KOPT-K1 (cell line): Measurements from ENCODE around the gene PRDM16.
"Not testable (repeated sequence)": the region's sequence is repeated elsewhere in the genome, so short reads cannot be mapped to it uniquely, and the experiment has no call there.

Experiments used
- H3K27ac ChIP-seq: fragments of 200-600 bp; sonication (generic); 2 replicates; pipeline ENCODE4 v1.5.1; 2016; ENCODE audit warnings: antibody characterized with exemption, mild to moderate bottlenecking, low read depth, low read length; ENCODE audit not compliant: poor library complexity, severe bottlenecking
- H3K36me3 ChIP-seq: fragments of 200-600 bp; sonication (generic); 2 replicates; pipeline ENCODE4 v1.5.1; 2017; ENCODE audit warnings: antibody characterized with exemption, mild to moderate bottlenecking, low read length, moderate library complexity; ENCODE audit not compliant: insufficient read depth
- H3K9me3 ChIP-seq: fragments of 200-600 bp; sonication (generic); 2 replicates; pipeline ENCODE4 v1.5.1; 2017; ENCODE audit warnings: antibody characterized with exemption, low read length, mild to moderate bottlenecking; ENCODE audit not compliant: insufficient read depth, poor library complexity, severe bottlenecking

PRDM16 gene

DNA sequence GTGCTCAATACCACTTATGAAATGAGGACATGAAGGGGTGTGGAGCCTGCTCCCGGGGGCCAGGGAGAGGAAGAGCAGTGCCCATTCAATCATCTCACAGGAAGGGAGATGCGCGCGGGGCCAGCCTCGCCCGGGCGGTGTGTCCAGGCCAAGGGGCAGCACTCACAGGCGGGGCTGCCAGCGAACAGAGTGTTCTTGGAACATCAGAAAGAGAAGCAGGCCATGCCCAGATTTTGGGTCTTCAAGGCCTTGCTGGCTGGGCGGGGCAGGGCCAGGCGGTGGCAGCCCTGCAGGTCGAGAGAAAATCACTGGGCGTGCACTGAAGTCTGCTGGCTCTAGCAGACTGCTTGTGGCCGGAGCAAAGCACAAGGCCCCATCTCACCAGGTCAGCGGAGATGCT lies 168.6 kb downstream of the PRDM16 start:
- Histone ChIP-seq H3K36me3 (no peaks in the 10 kb centered on the region), H3K9me3 (no peaks in the 10 kb centered on the region), H3K27ac (no peak overlapping the region)

GRCh38 chr1:3237994-3238702 lies 169.1 kb downstream of the PRDM16 start:
- Histone ChIP-seq H3K36me3 (no peaks in the 10 kb centered on the region), H3K9me3 (no peaks in the 10 kb centered on the region), H3K27ac (no peak overlapping the region)

DNA sequence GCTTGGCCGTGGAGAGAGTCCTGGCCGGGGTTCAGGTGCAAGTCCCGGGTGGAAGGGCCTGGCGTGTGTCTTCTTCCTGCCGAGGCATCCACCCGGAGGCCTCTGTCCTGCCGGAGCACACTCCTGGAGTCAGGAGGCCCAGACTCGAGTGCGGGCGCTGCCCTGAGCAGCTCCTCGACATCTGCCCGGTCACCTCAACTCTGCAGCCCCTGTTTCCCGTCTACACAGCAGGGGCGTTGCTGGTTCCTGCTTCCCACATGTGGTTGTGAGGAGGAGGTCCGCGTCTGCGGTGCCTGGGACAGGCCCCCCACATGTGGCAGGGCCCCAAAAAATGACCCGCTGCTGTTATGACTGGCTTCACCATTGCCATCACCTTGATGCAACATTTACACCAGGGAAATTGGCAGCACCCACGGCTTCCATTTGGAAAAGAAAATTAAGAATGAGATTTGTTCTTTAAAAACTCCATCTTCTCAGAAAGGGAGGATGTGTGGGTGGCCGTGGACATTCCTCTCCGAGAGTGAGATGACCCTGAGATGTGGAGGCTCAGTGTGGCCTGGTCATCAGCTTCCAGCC lies 169.8 kb downstream of the PRDM16 start:
- Histone ChIP-seq H3K36me3 (no peaks in the 10 kb centered on the region), H3K9me3 (no peaks in the 10 kb centered on the region), H3K27ac (no peak overlapping the region)

DNA sequence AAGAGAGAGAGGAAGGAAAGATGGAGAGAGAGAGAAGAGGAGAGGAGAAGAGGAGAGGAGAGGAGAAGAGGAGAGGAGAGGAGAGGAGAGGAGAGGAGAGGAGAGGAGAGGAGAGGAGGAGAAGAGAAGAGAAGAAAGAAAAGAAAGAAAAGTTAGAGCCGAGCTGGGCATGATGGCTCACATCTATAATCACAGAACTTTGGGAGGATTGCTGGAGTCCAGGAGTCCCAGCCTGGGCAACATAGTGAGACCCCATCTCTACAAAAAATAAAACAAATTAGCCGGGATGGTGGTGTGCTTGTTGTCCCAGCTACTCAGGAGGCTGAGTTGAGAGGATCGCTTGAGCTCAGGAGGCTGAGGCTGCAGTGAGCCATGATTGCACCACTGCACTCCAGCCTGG lies 171.0 kb downstream of the PRDM16 start:
- not testable (repeated sequence) for H3K36me3 ChIP-seq, H3K27ac ChIP-seq, H3K9me3 ChIP-seq

DNA sequence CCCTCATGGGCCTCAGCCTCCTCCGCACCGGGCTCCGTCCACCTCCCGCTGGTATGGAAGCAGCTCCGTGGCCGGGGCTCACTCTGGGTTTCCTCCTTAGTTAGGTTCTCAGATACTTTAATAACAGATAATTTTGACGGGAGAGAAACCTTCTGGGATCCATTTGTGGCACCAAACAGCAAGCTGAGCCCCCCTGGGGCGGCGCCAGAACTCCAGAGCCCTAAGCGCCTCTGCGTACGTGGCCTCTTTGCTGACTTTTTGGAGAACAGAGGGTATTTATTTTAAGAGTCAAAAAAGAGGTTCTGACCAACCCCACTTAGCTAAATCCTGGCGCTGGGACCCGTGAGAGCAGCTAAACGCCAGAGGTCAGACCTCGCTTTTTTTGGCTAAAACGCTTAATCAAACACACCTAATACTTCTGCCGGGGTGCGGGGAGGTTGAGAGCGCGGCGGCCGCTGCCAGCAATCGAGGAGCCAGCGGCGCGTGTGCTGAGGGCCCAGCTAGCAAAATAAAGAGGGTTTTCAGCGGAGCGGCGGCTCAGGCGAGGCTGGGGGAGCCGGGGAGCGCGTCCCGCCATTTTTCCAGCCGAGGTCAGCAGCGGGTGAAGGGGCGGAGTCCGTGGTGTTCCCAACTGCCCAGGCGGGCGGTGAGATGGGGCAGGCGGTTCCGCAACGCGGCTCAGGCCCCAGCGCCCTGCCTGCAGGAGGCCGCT lies 171.7 kb downstream of the PRDM16 start:
- no peaks in the 10 kb centered on the region for H3K36me3 ChIP-seq
- H3K9me3 ChIP-seq: no peaks in the 10 kb centered on the region
- H3K27ac ChIP-seq: no peak overlapping the region

DNA sequence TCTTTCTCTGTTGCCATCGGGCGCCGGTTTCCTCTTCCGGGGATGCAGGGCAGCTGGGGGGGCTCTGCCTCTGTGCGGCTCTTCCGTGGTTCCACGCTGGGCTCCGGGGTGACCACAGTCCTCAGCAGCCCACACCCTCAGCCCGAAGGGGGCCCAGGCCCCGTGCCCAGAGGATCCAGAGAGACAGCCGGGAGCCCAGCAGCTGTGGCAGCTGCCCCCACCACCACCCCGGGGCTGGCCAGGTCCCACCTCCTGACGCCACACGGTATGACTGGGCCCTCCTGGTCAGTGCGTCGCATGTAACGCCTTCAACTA lies 172.2 kb downstream of the PRDM16 start:
- H3K36me3 ChIP-seq: no peaks in the 10 kb centered on the region
- H3K27ac ChIP-seq: no peak overlapping the region
- H3K9me3 ChIP-seq: no peaks in the 10 kb centered on the region

GRCh38 chr1:3241673-3242407 lies 172.8 kb downstream of the PRDM16 start:
- H3K36me3 ChIP-seq: no peaks in the 10 kb centered on the region
- no peak overlapping the region for H3K27ac ChIP-seq
- no peaks in the 10 kb centered on the region for H3K9me3 ChIP-seq

GRCh38 chr1:3242408-3243260 lies 173.6 kb downstream of the PRDM16 start:
- Histone ChIP-seq H3K27ac (no peak overlapping the region), H3K9me3 (no peaks in the 10 kb centered on the region)

DNA sequence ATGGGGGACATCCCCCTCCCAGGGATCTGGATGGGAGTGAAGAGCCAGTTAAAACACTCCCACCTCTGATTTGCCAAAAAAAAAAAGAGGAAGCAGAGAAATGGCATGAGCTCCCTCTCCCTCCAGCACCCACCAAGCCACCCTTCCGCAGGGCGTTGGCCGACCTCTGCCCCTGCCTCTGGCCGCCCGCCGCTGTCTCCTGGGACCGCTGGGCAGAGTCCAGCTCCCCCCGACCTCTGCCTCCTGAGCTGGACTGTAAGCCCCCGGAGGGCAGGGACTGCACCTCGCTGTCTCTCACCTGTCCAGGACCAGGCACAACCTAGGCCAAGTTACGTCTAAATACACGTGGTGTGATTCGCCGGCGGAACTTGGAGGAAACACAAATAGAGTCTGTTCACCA lies 174.3 kb downstream of the PRDM16 start:
- Histone ChIP-seq H3K27ac (no peak overlapping the region), H3K9me3 (no peaks in the 10 kb centered on the region), H3K36me3 (no peaks in the 10 kb centered on the region)

More at GRCh38 chr1:3242408-3243260, 173.6 kb downstream of the PRDM16 start:
- no peaks in the 10 kb centered on the region for H3K36me3 ChIP-seq

GRCh38 chr1:3244025-3244926 lies 175.3 kb downstream of the PRDM16 start:
- Histone ChIP-seq H3K9me3 (no peaks in the 10 kb centered on the region), H3K27ac (no peak overlapping the region), H3K36me3 (no peaks in the 10 kb centered on the region)

DNA sequence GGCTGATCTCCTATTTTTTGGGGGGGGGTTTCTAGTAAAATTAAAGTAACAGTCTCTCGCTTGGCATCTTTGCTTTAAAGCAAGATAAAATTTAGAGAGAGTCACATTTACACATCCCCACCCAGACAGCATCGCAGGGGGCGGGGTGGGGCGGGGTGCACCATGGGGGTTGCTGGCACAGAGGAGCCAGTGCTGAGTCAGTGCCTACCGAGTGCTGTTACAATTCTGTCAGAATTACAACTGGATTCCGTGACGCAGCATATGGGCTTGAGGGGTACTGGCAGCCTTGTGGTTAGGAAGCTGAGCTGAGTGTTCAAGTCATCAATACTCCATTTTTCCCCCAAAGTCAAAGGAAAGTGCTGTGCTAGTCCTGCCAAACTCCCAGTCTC lies 175.9 kb downstream of the PRDM16 start:
- no peak overlapping the region for H3K27ac ChIP-seq
- H3K9me3 ChIP-seq: no peaks in the 10 kb centered on the region
- no peaks in the 10 kb centered on the region for H3K36me3 ChIP-seq

- Histone ChIP-seq H3K27ac (no peak overlapping the region), H3K9me3 (no peaks in the 10 kb centered on the region), H3K36me3 (no peaks in the 10 kb centered on the region)
These were observed 176.3 kb downstream of the PRDM16 start for GRCh38 chr1:3245344-3245743.

GRCh38 chr1:3245768-3246167 lies 176.8 kb downstream of the PRDM16 start:
- Histone ChIP-seq H3K9me3 (no peaks in the 10 kb centered on the region), H3K27ac (no peak overlapping the region), H3K36me3 (no peaks in the 10 kb centered on the region)

DNA sequence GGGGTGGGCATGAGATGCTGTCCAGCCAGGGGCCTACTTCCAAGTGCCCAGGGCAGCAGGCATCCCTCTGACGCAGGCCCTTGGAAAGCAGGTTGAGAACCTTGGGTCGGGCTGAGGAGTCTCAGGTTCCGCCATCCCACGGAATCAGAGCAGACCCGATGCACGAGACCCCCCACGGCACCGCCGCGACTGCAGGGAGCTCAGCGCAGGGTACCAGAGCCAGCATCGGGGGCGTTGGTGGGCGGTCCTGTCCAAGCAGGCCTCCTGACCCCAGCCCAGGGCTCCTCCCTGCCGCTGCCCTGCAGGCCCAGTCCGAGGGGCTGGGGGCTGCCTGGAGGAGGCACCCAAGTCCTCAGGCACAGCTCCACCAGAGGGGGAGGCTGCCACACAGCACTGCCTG lies 177.2 kb downstream of the PRDM16 start:
- Histone ChIP-seq H3K36me3 (no peaks in the 10 kb centered on the region), H3K9me3 (no peaks in the 10 kb centered on the region), H3K27ac (no peak overlapping the region)
